ENCODE data around the gene GPR173.

Gene GPR173, protein sequence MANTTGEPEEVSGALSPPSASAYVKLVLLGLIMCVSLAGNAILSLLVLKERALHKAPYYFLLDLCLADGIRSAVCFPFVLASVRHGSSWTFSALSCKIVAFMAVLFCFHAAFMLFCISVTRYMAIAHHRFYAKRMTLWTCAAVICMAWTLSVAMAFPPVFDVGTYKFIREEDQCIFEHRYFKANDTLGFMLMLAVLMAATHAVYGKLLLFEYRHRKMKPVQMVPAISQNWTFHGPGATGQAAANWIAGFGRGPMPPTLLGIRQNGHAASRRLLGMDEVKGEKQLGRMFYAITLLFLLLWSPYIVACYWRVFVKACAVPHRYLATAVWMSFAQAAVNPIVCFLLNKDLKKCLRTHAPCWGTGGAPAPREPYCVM

DNA sequence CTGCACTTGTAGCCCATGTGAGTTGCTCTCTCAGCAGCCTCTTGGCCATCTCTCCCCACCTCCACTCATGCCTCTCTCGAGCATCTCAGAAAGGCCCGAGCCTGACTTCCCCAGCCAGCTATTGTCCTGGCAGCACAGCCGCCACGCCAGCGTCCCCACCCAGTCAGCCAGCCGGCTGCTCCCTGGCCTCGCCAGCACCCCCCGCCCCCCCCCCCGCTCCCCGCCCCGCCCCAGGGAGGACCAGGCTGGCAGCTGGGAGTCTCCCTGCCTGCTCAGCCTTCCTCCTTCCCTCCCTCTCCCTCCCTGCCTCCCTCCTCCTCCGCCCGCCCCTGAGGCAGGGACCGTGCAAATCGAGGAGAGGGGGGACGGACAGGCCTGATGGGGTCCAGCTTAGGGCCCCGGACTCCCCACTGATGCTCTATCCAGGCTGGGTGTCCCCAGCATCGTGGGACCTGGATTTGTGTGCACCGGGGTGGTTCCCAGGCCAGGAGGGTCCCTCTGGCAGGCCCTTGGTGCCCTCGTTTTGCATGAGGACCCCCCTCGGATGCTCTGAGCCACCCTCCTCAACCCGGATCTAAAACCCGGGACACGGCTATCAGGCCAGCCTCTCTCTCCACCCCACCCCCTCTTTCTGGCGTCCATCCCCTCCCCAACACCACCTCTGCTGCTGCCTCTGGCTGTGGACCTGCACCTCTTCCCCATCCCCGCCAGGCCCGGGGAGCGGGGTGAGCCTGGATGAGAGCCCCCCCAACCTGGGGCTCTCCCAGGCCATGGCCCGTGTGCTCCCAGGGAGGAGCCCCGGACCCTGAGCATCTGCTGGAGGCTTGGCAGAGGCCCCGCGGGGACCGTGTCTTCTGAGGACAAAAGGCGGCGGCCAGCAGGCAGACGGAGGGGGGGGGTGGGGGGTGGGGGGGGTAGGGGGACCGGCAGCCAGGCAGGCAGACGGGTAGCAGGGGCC, at the start of gene GPR173:
Gene GPR173 (plus strand): TSS at position 621 of the 958 bp plus-strand sequence. CDS start 27,833 bp downstream, outside the sequence.
- peaks cover 18% of the 10 kb centered on the region for H3K27me3 Mint-ChIP-seq (ENCODE audit: low read depth)
- H3K4me3 Mint-ChIP-seq: no peak within 1 kb of the TSS
- no peaks in the 10 kb centered on the region for H3K4me1 Mint-ChIP-seq (ENCODE audit: low read depth)
- no peak within 1 kb of the TSS for H3K27ac Mint-ChIP-seq
- H3K36me3 Mint-ChIP-seq (ENCODE audit: low read depth): no peaks in the 10 kb centered on the region
- DNase-seq (ENCODE audit: low spot score): no peak
- H3K9me3 Mint-ChIP-seq: no peaks in the 10 kb centered on the region

DNA sequence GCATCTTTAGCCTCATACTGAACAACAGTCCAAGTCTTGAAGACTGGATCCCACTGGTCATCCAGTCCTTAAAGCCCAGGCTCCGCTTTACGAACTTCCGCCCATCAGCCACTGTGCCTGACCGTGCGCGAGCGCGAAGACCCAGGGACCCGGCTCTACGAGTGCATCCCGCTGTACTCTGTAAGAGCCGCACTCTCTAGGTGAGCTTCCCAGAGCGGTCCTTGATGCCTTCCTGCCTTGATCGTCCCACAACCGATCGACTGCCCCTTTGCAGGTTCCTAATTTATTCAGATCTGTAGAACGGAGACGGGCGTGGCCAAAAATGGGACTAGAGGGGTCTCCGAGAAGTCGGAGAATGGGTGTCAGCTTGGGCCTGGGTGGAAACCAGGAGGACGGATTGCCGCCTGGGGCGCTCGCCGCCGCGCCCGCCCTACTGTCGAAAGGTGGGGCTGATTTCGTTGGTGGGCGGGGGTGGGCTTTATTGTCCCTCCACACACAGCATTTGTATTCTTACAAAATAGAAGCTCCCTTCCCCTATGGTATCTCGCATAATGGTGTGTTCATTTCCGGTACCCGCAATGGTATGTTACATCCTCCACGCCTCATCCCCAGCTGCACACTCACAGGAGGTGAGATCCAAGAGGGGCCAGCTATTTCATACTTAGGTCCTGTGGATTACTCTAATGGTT, 48.0 kb upstream of the GPR173 start:
- H3K9me3 Mint-ChIP-seq: no peaks in the 10 kb centered on the region
- peaks cover 5% of the 10 kb centered on the region for H3K27me3 Mint-ChIP-seq (ENCODE audit: low read depth)
- H3K4me1 Mint-ChIP-seq (ENCODE audit: low read depth): peaks cover 5% of the 10 kb centered on the region
- no peak overlapping the region for H3K4me3 Mint-ChIP-seq
- H3K27ac Mint-ChIP-seq: no peak overlapping the region
- DNase-seq (ENCODE audit: low spot score): no peak
- H3K36me3 Mint-ChIP-seq (ENCODE audit: low read depth): no peaks in the 10 kb centered on the region

DNA sequence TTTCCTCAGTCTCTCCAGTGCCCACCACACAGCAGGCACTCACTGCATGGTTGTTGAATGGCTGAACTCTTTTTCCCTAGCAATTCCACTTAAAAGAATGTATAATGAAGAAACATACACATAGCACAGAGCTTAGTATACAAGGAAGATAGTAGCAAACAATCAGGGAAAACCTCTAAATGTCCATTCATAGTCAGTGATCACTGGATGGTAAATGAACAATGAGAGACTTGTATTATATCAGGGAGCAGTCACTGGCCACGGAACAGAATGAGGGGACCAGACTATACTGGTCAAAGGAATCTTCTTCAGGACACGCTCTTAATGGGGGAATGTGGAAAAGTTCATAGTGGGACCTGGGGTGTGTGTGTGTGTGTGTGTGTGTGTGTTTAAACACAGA, 46.6 kb upstream of the GPR173 start:
- Mint-ChIP-seq H3K9me3 (no peaks in the 10 kb centered on the region), H3K36me3 (ENCODE audit: low read depth) (no peaks in the 10 kb centered on the region), H3K4me3 (no peak overlapping the region), H3K27ac (no peak overlapping the region), H3K27me3 (ENCODE audit: low read depth) (peaks cover 5% of the 10 kb centered on the region), H3K4me1 (ENCODE audit: low read depth) (no peaks in the 10 kb centered on the region)
- DNase-seq (ENCODE audit: low spot score): no peak

DNA sequence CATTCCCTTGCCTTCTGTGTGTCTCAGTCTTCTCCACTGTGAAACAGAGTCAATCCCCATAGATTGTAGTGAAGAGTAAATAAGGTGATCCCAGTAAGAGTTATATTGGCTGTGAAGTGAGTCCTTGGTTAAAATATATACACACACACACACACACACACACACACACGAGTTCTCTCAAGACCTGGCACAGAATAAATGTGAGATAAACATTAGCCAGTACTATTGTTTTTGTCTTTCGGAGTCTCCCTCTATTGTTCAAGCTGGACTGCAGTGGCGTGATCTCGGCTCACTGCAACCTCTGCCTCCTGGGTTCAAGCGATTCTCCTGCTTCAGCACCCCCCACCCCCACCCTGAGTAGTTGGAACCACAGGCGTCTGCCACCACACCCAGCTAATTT, 45.5 kb upstream of the GPR173 start:
- Mint-ChIP-seq H3K9me3 (no peaks in the 10 kb centered on the region), H3K4me1 (ENCODE audit: low read depth) (no peaks in the 10 kb centered on the region), H3K27ac (no peak overlapping the region), H3K36me3 (ENCODE audit: low read depth) (no peaks in the 10 kb centered on the region), H3K27me3 (ENCODE audit: low read depth) (peaks cover 5% of the 10 kb centered on the region), H3K4me3 (no peak overlapping the region)
- no peak for DNase-seq (ENCODE audit: low spot score)

DNA sequence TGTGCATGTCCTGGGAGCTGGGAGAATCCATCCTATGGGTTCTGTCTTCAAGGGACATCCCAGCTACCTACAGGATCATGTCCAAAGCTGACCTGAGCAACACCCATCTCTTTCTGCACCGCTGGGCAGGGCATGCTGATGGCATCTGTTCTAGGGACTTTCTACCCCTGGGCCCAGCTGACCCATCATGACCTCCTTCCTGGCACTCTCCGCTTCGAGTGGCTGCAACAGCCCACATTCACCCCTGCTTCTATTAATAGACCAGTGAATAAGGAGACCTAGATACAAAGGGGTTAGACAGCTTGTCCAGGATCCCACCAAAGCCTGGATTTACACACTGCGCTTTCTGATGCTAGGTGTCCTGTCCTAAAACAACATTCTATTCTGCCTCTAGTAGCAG, 44.6 kb upstream of the GPR173 start:
- H3K4me1 Mint-ChIP-seq (ENCODE audit: low read depth): no peaks in the 10 kb centered on the region
- no peaks in the 10 kb centered on the region for H3K9me3 Mint-ChIP-seq
- H3K4me3 Mint-ChIP-seq: no peak overlapping the region
- DNase-seq (ENCODE audit: low spot score): no peak
- H3K36me3 Mint-ChIP-seq (ENCODE audit: low read depth): no peaks in the 10 kb centered on the region
- H3K27me3 Mint-ChIP-seq (ENCODE audit: low read depth): peaks cover 5% of the 10 kb centered on the region
- no peak overlapping the region for H3K27ac Mint-ChIP-seq

- Mint-ChIP-seq H3K4me1 (ENCODE audit: low read depth) (no peaks in the 10 kb centered on the region), H3K36me3 (ENCODE audit: low read depth) (no peaks in the 10 kb centered on the region), H3K27me3 (ENCODE audit: low read depth) (peaks cover 5% of the 10 kb centered on the region), H3K27ac (no peak overlapping the region), H3K9me3 (no peaks in the 10 kb centered on the region), H3K4me3 (no peak overlapping the region)
- no peak for DNase-seq (ENCODE audit: low spot score)
These were observed 43.8 kb upstream of the GPR173 start for GRCh38 chrX:53004811-53005210.

DNA sequence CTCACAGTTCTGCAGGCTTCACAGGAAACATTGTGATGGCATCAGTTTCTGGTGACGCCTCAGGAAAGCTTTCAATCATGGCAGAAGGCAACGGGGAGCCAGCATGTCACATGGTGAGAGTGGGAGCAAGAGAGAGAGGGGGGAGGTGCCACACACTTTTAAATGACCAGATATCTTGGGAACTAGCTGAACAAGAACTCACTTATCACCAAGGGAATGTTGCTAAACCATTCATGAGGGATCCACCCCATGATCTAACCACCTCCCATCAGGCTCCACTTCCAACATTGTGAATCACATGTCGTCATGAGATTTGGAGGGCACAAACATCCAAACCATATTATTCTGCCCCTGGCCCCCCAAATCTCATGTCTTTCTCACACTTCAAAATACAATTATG, 43.3 kb upstream of the GPR173 start:
- no peaks in the 10 kb centered on the region for H3K9me3 Mint-ChIP-seq
- H3K4me3 Mint-ChIP-seq: no peak overlapping the region
- no peak overlapping the region for H3K27ac Mint-ChIP-seq
- no peaks in the 10 kb centered on the region for H3K4me1 Mint-ChIP-seq (ENCODE audit: low read depth)
- peaks cover 5% of the 10 kb centered on the region for H3K27me3 Mint-ChIP-seq (ENCODE audit: low read depth)
- no peaks in the 10 kb centered on the region for H3K36me3 Mint-ChIP-seq (ENCODE audit: low read depth)
- no peak for DNase-seq (ENCODE audit: low spot score)

- Mint-ChIP-seq H3K27me3 (ENCODE audit: low read depth) (peaks cover 2% of the 10 kb centered on the region), H3K27ac (no peak overlapping the region)
These were observed 39.6 kb upstream of the GPR173 start for GRCh38 chrX:53009032-53009431.

DNA sequence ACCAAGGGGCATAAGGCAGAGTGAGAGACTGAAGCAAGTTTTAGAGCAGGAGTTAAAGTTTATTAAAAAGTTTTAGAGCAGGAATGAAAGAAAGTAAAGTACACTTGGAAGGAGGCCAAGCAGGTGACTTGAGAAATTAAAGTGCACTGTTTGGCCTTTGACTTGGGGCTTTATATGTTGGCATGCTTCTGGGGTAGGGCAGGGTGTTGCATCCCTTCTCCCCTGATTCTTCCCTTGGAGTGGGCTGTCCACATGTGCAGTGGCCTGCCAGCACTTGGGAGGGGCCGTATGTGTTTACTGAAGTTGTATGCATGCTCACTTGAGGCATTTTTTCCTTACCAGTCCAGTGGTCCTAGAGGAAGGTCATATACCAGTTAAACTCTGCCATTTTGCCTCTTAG, 35.3 kb upstream of the GPR173 start:
- Mint-ChIP-seq H3K36me3 (ENCODE audit: low read depth) (no peaks in the 10 kb centered on the region), H3K9me3 (no peaks in the 10 kb centered on the region), H3K4me3 (no peak overlapping the region), H3K27me3 (ENCODE audit: low read depth) (peaks cover 4% of the 10 kb centered on the region), H3K4me1 (ENCODE audit: low read depth) (no peaks in the 10 kb centered on the region), H3K27ac (no peak overlapping the region)
- DNase-seq (ENCODE audit: low spot score): no peak

More at GRCh38 chrX:53009032-53009431, 39.6 kb upstream of the GPR173 start:
- Mint-ChIP-seq H3K9me3 (no peaks in the 10 kb centered on the region), H3K4me3 (no peak overlapping the region), H3K4me1 (ENCODE audit: low read depth) (no peaks in the 10 kb centered on the region), H3K36me3 (ENCODE audit: low read depth) (no peaks in the 10 kb centered on the region)
- no peak for DNase-seq (ENCODE audit: low spot score)

- Mint-ChIP-seq H3K27me3 (ENCODE audit: low read depth) (peaks cover 3% of the 10 kb centered on the region), H3K9me3 (no peaks in the 10 kb centered on the region), H3K36me3 (ENCODE audit: low read depth) (no peaks in the 10 kb centered on the region), H3K4me3 (no peak overlapping the region), H3K27ac (no peak overlapping the region), H3K4me1 (ENCODE audit: low read depth) (no peaks in the 10 kb centered on the region)
- no peak for DNase-seq (ENCODE audit: low spot score)
These were observed 30.0 kb upstream of the GPR173 start for GRCh38 chrX:53018627-53019026.

DNA sequence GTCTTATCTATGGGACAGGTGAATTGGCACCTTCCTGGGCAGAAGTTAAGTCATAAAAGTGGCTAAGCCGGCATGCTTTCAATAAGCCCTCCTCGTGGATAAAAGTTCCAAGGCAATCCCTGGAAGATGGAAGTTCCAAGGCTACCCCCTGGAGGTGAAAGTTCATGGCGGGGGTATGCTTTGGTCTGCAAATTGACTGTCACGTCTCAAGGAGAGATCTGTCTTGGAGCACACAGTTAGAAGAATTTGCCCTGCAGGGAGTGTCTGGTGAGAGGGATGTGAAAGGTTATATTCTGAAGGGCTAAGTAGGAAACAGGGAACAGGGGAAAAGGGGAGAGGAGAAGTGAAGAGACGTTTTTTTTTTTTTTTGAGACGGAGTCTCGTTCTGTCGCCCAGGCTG, 26.2 kb upstream of the GPR173 start:
- H3K27ac Mint-ChIP-seq: no peak overlapping the region
- no peaks in the 10 kb centered on the region for H3K9me3 Mint-ChIP-seq
- H3K4me3 Mint-ChIP-seq: no peak overlapping the region
- no peak for DNase-seq (ENCODE audit: low spot score)
- H3K4me1 Mint-ChIP-seq (ENCODE audit: low read depth): no peaks in the 10 kb centered on the region
- H3K36me3 Mint-ChIP-seq (ENCODE audit: low read depth): no peaks in the 10 kb centered on the region
- H3K27me3 Mint-ChIP-seq (ENCODE audit: low read depth): peaks cover 2% of the 10 kb centered on the region

- no peaks in the 10 kb centered on the region for H3K27me3 Mint-ChIP-seq (ENCODE audit: low read depth)
- H3K36me3 Mint-ChIP-seq (ENCODE audit: low read depth): no peaks in the 10 kb centered on the region
- no peaks in the 10 kb centered on the region for H3K9me3 Mint-ChIP-seq
- H3K4me3 Mint-ChIP-seq: no peak overlapping the region
- DNase-seq (ENCODE audit: low spot score): no peak
- H3K27ac Mint-ChIP-seq: no peak overlapping the region
- H3K4me1 Mint-ChIP-seq (ENCODE audit: low read depth): no peaks in the 10 kb centered on the region
These were observed 19.9 kb upstream of the GPR173 start for GRCh38 chrX:53028678-53029077.

- no peak overlapping the region for H3K4me3 Mint-ChIP-seq
- no peaks in the 10 kb centered on the region for H3K27me3 Mint-ChIP-seq (ENCODE audit: low read depth)
- no peaks in the 10 kb centered on the region for H3K4me1 Mint-ChIP-seq (ENCODE audit: low read depth)
- no peaks in the 10 kb centered on the region for H3K9me3 Mint-ChIP-seq
- no peak for DNase-seq (ENCODE audit: low spot score)
- no peak overlapping the region for H3K27ac Mint-ChIP-seq
- H3K36me3 Mint-ChIP-seq (ENCODE audit: low read depth): no peaks in the 10 kb centered on the region
These were observed 17.2 kb upstream of the GPR173 start for GRCh38 chrX:53031380-53031779.

- Mint-ChIP-seq H3K27ac (no peak overlapping the region), H3K4me3 (no peak overlapping the region), H3K4me1 (ENCODE audit: low read depth) (no peaks in the 10 kb centered on the region), H3K36me3 (ENCODE audit: low read depth) (no peaks in the 10 kb centered on the region), H3K27me3 (ENCODE audit: low read depth) (peaks cover 2% of the 10 kb centered on the region), H3K9me3 (no peaks in the 10 kb centered on the region)
- no peak for DNase-seq (ENCODE audit: low spot score)
These were observed 12.4 kb upstream of the GPR173 start for GRCh38 chrX:53036149-53036548.

All from T-helper 2 cell treated with Interferon-gamma antibody and Interleukin-4, amounts not matched to agents 5 μg/mL and 100 μg/mL, for 36 hours (primary cell).